ENCODE measurements around the gene NLRP12. TPM values are rescaled to one million over a fixed set of nuclear protein-coding genes. Genes with fewer than 3 reads are reported as not detected.
"Not testable (repeated sequence)": the region's sequence is repeated elsewhere in the genome, so short reads cannot be mapped to it uniquely, and the experiment has no call there.

NLRP12 gene
- total and polyA plus RNA-seq, 2 of the 4 experiments (the other 2 are of a cell fraction), result not detected

GRCh38 chr19:53781332-53781731, 42.8 kb downstream of the NLRP12 start:
- H3K4me2 ChIP-seq (ENCODE audit: low read depth, low read length); DNase-seq; H2BK5ac ChIP-seq (ENCODE audit: low read depth, low read length, poor library complexity, severe bottlenecking); ATAC-seq (ENCODE audit: low read depth); BruUV-seq (replicated peaks); H3K23ac ChIP-seq (ENCODE audit: low read depth, low read length); H3K79me1 ChIP-seq (ENCODE audit: low read depth in 1 of 2, low read length in 2 of 2); H2AK9ac ChIP-seq (replicated peaks; ENCODE audit: low read depth, low read length, poor library complexity); H3K9me1 ChIP-seq (ENCODE audit: insufficient read depth, low read length); H2AFZ ChIP-seq (replicated peaks; ENCODE audit: low read length, poor library complexity); H3K4ac ChIP-seq (ENCODE audit: low read depth, low read length); H3K56ac ChIP-seq (ENCODE audit: extremely low read depth, insufficient read depth, low read length); H2BK20ac ChIP-seq (ENCODE audit: low read depth, low read length); H3K18ac ChIP-seq (ENCODE audit: low read depth, low read length); H3K14ac ChIP-seq (replicated peaks; ENCODE audit: low read depth, low read length); H3K27ac ChIP-seq (ENCODE audit: insufficient read depth, low read length); H4K8ac ChIP-seq (ENCODE audit: low read depth in 2 of 2, low read length in 2 of 2); CTCF ChIA-PET; H4K91ac ChIP-seq (ENCODE audit: insufficient read depth, low read depth, low read length); POLR2A ChIA-PET (ENCODE audit: unreplicated experiment); H2BK15ac ChIP-seq (ENCODE audit: low read depth, low read length); H3K4me1 ChIP-seq (ENCODE audit: control insufficient read depth, insufficient read depth, low read length); H2AK5ac ChIP-seq (ENCODE audit: low read depth, low read length); intact Hi-C loops (cut with micrococcal nuclease); H3K9me3 ChIP-seq (ENCODE audit: control insufficient read depth, insufficient read depth, low read length); H2BK120ac ChIP-seq (ENCODE audit: low read depth, low read length); H3K36me3 ChIP-seq (ENCODE audit: control insufficient read depth, insufficient read depth, low read length); in situ Hi-C loops (cut with MboI; ENCODE audit: low sequenced_read_pairs); H3K27me3 ChIP-seq (ENCODE audit: control insufficient read depth, insufficient read depth, low read length); H3K9ac ChIP-seq (ENCODE audit: low read depth, low read length); H4K5ac ChIP-seq (ENCODE audit: low read depth, low read length); H4K20me1 ChIP-seq (ENCODE audit: insufficient read depth, low read length); H3K4me3 ChIP-seq (ENCODE audit: insufficient read depth, low read depth, low read length); dilution Hi-C loops (cut with HindIII; ENCODE audit: low sequenced_read_pairs, unreplicated experiment): not testable (repeated sequence)
- WGBS, 2 experiments (ENCODE audit: extremely low coverage in 2 of 2, insufficient read length in 1 of 2), result 100% methylated on average over 1 of the region's 8 CpGs; no CpG with 5 or more reads in 1 of the 2 experiments

Measured in IMR-90 (cell line).